MM.1S (cell line): Measurements from ENCODE around the gene SLC38A1.

Experiments used
- DNase-seq: peaks from one replicate; pipeline ENCODE4 v3.0.0-alpha.2; 2015
- H2AFZ ChIP-seq: fragments of 300-600 bp; sonication (generic); 2 replicates; pipeline ENCODE4 v1.6.0; 2016; ENCODE audit warnings: antibody characterized with exemption, low read length
- H3F3A ChIP-seq: fragments of 300-600 bp; sonication (generic); 2 replicates; pipeline ENCODE4 v1.6.1; 2016; ENCODE audit warnings: mild to moderate bottlenecking, antibody characterized with exemption, low read length, moderate library complexity, mixed read lengths; ENCODE audit not compliant: insufficient read depth
- H3K27ac ChIP-seq: fragments of 300-600 bp; sonication (generic); 2 replicates; pipeline ENCODE4 v1.5.1; 2016; ENCODE audit warnings: mild to moderate bottlenecking, low read length
- H3K27me3 ChIP-seq: fragments of 300-600 bp; sonication (generic); replicated peaks from 2 replicates; pipeline ENCODE4 v1.6.0; 2016; ENCODE audit warnings: low read length; ENCODE audit not compliant: insufficient read depth
- H3K36me3 ChIP-seq: fragments of 300-600 bp; sonication (generic); replicated peaks from 2 replicates; pipeline ENCODE4 v1.6.1; 2016; ENCODE audit warnings: mild to moderate bottlenecking, low read length, mixed read lengths; ENCODE audit not compliant: insufficient read depth
- H3K4me1 ChIP-seq: fragments of 300-600 bp; sonication (generic); 2 replicates; pipeline ENCODE4 v1.6.1; 2016; ENCODE audit warnings: low read length, mixed read lengths
- H3K4me2 ChIP-seq: fragments of 300-600 bp; sonication (generic); 2 replicates; pipeline ENCODE4 v1.6.0; 2016; ENCODE audit warnings: low read depth, low read length
- H3K4me3 ChIP-seq: fragments of 300-600 bp; sonication (generic); 2 replicates; pipeline ENCODE4 v1.5.1; 2016; ENCODE audit warnings: low read length, mixed read lengths
- H3K79me2 ChIP-seq: fragments of 300-600 bp; sonication (generic); 2 replicates; pipeline ENCODE4 v1.6.1; 2016; ENCODE audit warnings: mixed run types, low read length, mixed read lengths
- H3K9ac ChIP-seq: fragments of 300-600 bp; sonication (generic); 2 replicates; pipeline ENCODE4 v1.6.1; 2016; ENCODE audit warnings: low read length, mixed read lengths
- H3K9me2 ChIP-seq: fragments of 300-600 bp; sonication (generic); replicated peaks from 2 replicates; pipeline ENCODE4 v1.6.1; 2016; ENCODE audit warnings: mild to moderate bottlenecking, low read length, mixed read lengths; ENCODE audit not compliant: insufficient read depth
- H3K9me3 ChIP-seq: fragments of 300-600 bp; sonication (generic); replicated peaks from 2 replicates; pipeline ENCODE4 v1.6.1; 2016; ENCODE audit warnings: mild to moderate bottlenecking, low read length, mixed read lengths; ENCODE audit not compliant: insufficient read depth
- H4K20me1 ChIP-seq: fragments of 300-600 bp; sonication (generic); 2 replicates; pipeline ENCODE4 v1.6.1; 2016; ENCODE audit warnings: mild to moderate bottlenecking, low read length, moderate library complexity, mixed read lengths; ENCODE audit not compliant: insufficient read depth
- CTCF ChIP-seq: fragments of 300-600 bp; sonication (generic); IDR thresholded peaks from 2 replicates; pipeline ENCODE4 v1.5.1; 2016; ENCODE audit warnings: antibody characterized with exemption, low read length, mixed read lengths
- EZH2 ChIP-seq: fragments of 300-600 bp; sonication (generic); optimal IDR thresholded peaks from 2 replicates; pipeline ENCODE3; 2017; ENCODE audit warnings: low read depth, mild to moderate bottlenecking, antibody characterized with exemption, low read length, mixed read lengths
- EZH2phosphoT487 ChIP-seq: fragments of 300-600 bp; sonication (generic); IDR thresholded peaks from 2 replicates; pipeline ENCODE4 v1.6.1; 2018; ENCODE audit warnings: antibody characterized with exemption, low read length

SLC38A1 gene

GRCh38 chr12:46210873-46211439 lies 57.9 kb downstream of the SLC38A1 start:
- peaks cover 16% of the 10 kb centered on the region for H3F3A ChIP-seq
- H3K36me3 ChIP-seq: peaks cover 5% of the 10 kb centered on the region
- no peak overlapping the region for H3K4me2 ChIP-seq

GRCh38 chr12:46209914-46210872 lies 58.6 kb downstream of the SLC38A1 start:
- peaks cover 58% of the 10 kb centered on the region for H3K79me2 ChIP-seq
- no peaks in the 10 kb centered on the region for H4K20me1 ChIP-seq
- H3K4me1 ChIP-seq: peaks cover 15% of the 10 kb centered on the region
- no peak overlapping the region for H3K27ac ChIP-seq
- no peaks in the 10 kb centered on the region for H3K9me2 ChIP-seq
- no peaks in the 10 kb centered on the region for H3K27me3 ChIP-seq
- H2AFZ ChIP-seq: no peak overlapping the region
- H3K9me3 ChIP-seq: no peaks in the 10 kb centered on the region
- no peak for DNase-seq
- H3K4me2 ChIP-seq: no peak overlapping the region
- TF ChIP-seq CTCF (no peak), EZH2 (no peak), EZH2phosphoT487 (no peak)
- no peak overlapping the region for H3K4me3 ChIP-seq
- peaks cover 8% of the 10 kb centered on the region; the same call in 1 of the 2 replicates for H3F3A ChIP-seq
- no peak overlapping the region for H3K9ac ChIP-seq
- peaks cover 5% of the 10 kb centered on the region for H3K36me3 ChIP-seq

More at GRCh38 chr12:46210873-46211439, 57.9 kb downstream of the SLC38A1 start:
- peaks cover 58% of the 10 kb centered on the region for H3K79me2 ChIP-seq
- H3K4me1 ChIP-seq: peaks cover 21% of the 10 kb centered on the region
- H3K9ac ChIP-seq: no peak overlapping the region
- TF ChIP-seq EZH2: no peak
- no peak for TF ChIP-seq EZH2phosphoT487
- TF ChIP-seq CTCF: no peak
- no peak overlapping the region for H2AFZ ChIP-seq
- no peaks in the 10 kb centered on the region for H3K9me3 ChIP-seq
- H3K27me3 ChIP-seq: no peaks in the 10 kb centered on the region
- no peak overlapping the region for H3K27ac ChIP-seq
- no peaks in the 10 kb centered on the region for H4K20me1 ChIP-seq
- H3K9me2 ChIP-seq: no peaks in the 10 kb centered on the region
- H3K4me3 ChIP-seq: no peak overlapping the region
- no peak for DNase-seq

GRCh38 chr12:46209170-46209569 lies 59.7 kb downstream of the SLC38A1 start:
- peaks cover 10% of the 10 kb centered on the region for H3K36me3 ChIP-seq
- no peaks in the 10 kb centered on the region for H3K27me3 ChIP-seq
- H3K4me1 ChIP-seq: peaks cover 9% of the 10 kb centered on the region
- H3K4me2 ChIP-seq: no peak overlapping the region
- H3K4me3 ChIP-seq: no peak overlapping the region
- H3K79me2 ChIP-seq: peaks cover 57% of the 10 kb centered on the region
- H3K9me3 ChIP-seq: no peaks in the 10 kb centered on the region
- TF ChIP-seq EZH2 (no peak), CTCF (no peak), EZH2phosphoT487 (no peak)
- no peak overlapping the region for H3K27ac ChIP-seq
- no peaks in the 10 kb centered on the region for H3F3A ChIP-seq
- no peak for DNase-seq
- no peaks in the 10 kb centered on the region for H4K20me1 ChIP-seq
- H3K9ac ChIP-seq: no peak overlapping the region
- H2AFZ ChIP-seq: no peak overlapping the region
- no peaks in the 10 kb centered on the region for H3K9me2 ChIP-seq
